IPS DF 4.7 (cell line): Measurements from ENCODE around the gene AOAH.

Source experiments
- DNase-seq: peaks from one replicate; pipeline ENCODE4 v3.0.0-alpha.2; 2013; ENCODE audit warnings: low spot score; ENCODE audit errors: extremely low read depth

Gene AOAH

DNA sequence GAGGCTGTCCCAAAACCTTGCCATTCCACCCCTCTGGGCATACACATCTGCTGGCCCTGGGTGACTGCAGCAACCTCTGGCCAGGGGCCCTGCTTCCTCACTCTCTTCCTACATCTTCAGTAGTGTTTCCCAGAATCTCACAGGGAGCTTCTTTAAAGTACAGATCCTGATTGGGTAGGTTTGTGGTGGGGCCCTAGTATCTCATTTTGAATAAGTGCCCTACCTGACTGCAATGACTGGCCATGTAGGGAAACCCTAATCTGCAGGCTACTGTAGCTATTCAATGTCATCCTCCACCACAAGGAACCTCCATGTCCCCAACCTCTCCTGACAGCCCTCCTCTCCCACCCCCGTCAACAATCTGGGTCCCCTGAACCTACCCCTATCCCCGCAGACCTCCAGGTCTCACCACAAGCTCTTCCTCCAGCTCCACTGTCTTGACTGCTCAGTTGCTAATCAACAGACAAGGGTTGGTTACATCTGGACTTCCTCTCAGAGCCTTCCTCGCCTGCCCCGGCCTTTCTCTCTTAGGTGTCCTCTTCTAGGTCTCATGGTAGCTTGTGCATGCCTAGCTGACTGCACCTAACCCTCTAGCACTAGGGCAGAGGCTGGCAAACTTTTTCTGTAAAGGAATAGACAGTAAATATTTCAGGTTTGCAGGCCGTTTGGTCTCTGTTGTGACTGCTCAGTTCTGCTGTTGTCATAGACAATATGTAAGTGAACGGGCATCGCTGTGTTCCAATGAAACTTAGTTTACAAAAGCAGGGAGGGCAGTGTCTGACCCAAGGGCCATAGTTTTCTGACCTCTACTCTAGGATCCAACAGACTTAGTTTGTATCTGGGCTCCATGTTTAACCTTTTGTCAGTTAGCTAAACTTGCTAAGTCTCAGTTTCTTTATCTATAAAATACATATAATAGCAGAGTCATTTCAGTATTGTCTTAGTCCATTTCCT lies 121.1 kb downstream of the AOAH start:
- DNase-seq: no peak

DNA sequence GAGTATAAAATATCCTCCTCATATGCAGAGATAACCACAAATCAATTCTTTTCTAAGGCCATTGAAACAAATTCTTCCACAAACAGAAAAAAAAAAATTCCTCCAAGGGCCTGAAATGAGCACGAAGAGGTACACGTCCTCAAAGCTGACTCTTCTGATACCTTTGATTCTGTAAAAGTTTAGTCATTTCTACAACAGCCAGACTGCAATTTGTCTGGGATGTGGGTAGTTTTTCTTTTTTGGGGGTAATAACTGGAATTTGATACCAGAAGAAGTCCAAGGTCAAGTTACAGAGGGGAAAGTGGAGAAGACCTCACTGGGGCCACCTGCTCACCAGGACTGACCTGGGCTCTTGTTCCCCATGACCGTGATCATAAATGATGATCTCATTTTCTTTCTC lies 121.8 kb downstream of the AOAH start:
- DNase-seq: no peak

DNA sequence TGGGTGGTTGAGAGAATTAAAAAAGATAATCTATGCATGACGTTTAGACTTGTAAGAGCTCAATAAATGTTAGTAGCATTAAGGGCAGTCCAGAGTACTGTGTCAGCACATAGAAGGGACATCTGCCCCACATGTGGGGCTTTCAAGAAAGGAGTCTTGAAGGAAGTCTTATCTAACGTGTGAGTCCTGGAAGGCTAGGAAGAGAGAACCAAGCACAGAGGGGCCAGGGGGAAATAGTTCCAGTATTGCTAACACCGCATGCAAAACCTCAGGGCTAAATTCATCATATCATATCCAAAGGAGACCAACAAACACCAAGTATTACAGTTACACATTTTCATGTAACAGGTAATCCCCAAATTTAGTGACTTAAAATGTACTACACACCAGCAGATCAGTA lies 122.7 kb downstream of the AOAH start:
- DNase-seq: no peak

DNA sequence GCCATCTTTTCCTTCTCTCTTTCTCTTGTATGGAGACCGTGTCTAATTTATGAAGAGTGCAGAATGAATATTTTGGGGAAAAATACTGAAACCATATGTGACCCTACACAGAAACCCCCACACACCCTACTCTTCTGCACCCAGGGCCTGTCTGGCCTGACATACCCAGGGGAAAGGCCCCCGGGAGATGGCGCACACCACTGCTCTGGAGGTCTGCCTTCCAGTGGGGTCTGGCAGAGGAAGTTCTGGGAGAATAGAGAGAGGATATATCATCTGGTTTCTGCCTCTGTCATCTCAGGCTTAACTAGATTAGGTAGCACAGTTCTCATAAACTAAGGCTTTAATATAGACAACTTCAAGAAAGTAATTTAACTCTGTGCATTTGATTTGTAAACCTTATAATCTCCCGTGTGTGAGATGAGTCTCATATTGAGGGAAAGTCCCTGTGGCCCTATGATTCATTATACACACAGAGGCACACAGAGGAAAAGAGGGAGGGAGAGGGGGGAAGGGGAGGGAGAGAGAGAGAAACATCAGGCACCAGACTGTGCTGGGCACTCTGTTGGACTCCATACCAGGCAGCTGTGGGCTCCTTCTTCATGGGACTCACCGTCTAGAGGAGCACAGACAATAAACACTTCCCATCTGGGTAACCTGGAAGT lies 123.3 kb downstream of the AOAH start:
- no peak for DNase-seq

DNA sequence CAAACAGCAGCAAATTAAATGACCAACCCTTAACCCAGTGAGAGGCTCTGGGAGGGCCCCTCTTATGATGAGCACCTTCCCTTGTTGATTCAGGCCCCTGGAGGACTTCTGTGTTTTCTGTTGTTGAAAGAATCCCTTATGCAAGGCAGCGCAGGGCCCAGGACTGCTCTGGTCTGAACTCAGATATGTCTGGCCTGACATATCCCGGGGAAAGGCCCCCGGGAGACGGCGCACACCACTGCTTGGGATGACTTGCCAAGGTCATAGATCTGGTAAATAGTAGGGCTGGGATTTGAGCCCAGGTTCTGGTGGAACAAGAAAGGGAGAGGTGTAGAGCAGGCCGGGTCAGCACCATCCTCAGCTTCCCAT lies 124.0 kb downstream of the AOAH start:
- no peak for DNase-seq

DNA sequence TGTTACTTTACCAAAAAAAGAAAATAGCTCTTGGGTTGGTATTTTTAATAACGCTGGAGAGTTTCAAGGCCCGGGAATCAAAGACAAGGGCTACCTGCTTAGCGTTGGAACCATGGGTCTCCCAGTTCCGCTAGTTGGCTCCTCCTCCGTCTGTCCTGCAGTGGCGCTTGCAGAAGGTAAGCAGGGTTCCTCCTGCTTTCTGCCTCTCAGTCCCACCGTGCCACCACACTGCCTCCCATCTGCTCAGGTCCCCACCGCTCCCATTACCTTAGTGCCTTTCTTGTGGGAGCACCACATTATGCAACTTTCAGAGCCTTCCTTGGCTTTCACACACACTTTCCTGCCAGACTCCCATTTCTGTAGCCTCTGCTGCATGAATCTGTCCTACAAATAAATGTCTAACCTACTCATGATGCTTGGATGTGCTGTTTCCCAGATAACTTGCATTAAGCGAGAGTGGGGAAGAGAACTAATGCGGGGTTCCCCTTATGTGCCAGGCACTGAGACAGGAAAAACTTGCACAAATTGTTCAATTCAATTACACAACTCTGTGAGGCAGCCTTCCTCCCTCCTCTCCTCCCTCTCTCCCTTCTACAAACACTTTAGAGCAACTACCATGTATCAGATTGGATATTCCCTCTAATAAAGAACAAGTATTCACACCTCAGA lies 124.5 kb downstream of the AOAH start:
- no peak for DNase-seq

DNA sequence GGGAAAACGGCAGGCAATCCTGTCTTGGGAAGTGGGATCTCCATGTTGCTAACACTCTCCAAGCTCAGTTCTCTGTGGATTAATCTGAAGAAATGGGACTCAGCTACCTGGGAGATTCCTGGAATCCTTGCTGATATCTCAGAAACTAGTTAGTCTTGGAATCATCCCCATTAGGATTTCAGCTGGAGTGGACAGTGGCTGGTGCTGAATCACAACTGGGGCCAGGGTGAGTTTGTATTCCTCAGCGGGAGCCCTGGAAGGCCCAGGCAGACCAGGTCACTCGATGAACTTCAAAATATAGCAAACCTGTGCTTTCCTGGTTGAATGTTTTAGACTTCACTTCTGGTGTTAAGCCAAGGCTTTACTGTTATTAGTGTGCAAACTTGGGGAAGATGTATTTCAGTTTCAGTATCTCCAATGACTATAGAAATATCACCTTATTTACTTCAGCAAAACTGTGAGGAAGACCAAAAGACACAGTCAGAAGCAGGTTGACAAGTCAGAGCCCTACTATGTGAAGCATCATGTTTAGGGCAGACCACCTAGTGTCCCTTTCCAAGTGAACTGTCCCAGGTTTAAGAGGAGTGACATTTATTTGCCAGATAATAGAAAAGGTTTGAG lies 126.1 kb downstream of the AOAH start:
- DNase-seq: no peak

DNA sequence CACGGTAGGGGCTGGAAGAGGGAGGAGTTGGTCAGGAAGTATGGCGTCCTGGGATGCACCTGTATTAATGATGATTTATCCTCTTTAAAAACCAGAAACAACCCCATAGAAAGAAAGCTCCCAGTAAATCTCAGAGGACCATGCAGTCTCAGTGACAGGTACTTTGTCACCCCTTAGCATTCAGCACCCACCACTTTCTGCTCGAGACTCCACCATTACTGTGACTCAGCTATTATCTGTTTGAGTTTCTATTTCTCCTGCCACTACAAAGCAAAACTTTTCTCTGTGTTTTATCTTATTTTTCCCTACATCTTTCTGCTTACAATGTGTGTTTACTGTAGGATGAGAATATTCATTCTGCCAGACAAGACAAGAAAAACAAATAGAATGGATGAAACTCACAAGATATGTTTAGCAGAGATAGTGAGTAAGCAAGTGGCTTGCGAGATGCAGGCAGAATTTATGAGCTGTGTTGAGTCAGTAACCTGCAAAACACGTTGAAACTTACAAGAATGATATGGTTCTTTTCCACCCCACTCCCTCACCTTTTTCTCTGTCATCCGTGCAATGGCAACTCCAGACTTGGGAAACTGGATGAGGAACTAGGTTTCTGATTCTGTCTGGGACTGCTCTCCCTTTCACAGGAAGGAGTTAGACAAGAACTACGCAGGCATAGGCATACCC lies 127.1 kb downstream of the AOAH start:
- DNase-seq: no peak

DNA sequence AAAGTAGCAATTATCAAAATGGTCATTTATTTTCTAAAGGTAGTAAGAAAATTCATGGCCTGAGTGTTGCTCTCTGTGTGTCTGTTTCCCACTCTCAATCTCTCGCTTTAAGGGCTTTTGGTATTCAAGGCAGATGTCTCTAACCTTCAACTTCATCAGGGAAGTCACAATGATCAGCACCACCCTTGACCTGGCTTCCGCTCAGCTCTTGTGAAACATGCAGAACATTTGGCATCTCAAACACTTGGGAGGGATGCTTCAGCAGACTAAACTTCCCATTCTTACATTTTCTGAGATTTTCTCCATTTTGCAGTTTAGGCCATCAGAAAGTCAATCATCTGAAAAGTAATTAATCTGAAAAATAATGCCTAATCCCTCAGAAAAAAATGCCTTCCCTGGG lies 129.8 kb downstream of the AOAH start:
- DNase-seq: no peak

DNA sequence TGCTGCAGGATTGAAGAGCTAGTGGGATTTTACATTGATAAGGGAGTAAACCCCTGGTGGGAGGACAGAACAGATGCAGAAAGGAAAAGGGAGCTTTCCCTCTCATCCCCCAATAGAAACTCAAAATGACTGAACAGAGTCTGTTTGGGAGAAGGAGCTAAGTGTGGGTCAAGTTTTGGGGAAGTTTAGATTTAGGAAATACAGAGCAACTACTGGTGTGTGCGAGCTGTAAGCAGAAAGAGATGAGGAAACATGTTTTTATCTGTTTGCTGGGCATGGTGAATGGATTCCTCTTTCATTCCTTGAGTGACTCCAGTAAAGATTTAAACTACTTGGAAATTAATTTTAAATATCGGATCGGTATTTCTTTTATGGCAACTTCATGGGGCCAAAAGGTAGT lies 132.7 kb downstream of the AOAH start:
- DNase-seq: no peak

DNA sequence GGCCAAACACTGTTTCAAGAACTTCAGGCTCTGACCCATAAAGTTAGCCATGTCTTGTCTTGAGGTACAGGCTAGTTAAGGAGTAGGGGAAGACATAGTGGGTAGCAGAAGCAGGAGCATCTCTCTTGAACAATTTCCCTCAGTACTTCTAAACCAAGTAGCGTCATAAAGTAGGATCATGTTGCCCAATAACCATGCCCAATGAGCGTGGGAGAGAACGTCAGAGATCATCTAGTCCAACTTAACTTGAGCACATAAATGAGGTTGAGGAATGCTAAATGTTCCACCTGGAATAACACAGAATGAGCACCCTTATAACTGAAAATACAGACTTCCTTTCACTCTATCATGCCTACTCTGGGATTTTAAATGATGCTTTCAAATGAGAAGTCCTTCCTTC lies 134.9 kb downstream of the AOAH start:
- no peak for DNase-seq

DNA sequence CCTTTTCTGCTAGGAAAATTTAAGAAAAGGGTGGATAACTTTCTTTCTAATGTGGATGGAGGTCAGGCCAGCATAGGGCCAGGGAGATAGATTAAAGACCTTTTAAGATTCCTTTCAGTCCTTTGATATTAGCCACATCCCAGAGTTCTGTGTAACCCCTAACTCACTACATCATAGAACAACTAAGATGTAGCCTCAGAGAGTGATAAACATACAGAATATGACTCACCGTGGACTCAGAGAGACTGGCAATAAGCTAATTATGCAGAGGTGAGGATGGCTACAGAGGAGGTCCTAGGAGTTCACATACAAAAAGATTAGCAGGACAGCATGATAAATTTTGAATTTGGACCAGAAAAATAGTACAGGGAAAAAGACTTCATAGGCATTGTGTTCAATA lies 141.0 kb downstream of the AOAH start:
- no peak for DNase-seq

DNA sequence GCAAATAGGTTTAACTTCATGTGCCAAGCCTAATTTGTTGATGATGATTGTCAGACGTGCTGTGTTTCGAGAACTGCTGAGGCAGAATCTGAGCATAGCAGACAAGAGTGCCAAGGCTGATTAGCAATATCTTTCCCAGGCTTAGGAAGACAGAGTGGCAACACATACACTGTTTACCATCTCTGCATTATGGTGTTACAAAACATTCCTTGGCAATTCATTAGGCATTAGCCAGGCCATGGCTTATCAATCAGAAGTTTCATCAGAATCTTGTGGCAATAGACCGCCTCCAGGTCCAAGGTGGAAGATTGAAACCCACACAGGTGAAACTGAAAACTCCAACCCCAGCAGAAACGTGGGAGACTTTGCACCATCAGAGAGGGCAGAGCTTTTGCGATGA lies 148.5 kb downstream of the AOAH start:
- DNase-seq: no peak

DNA sequence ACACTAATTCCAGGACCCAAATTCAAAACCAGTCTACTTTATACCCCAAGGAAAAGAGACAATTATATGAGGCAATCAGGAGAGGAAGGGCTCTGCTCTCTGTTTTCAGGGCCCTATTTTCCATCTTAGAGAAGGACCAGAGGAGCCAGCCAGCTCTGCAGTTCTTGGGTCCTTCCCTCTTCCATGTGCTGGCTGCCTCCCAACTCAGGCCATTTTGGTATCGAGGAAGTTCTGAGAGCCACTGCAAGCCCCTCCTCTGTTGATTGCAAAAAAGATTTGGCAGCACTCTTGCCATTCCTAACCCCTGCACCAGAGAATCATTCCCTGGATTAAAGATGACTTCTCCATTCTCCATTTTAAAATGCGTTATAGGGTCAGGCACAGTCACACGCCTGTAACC lies 151.2 kb downstream of the AOAH start:
- DNase-seq: no peak

DNA sequence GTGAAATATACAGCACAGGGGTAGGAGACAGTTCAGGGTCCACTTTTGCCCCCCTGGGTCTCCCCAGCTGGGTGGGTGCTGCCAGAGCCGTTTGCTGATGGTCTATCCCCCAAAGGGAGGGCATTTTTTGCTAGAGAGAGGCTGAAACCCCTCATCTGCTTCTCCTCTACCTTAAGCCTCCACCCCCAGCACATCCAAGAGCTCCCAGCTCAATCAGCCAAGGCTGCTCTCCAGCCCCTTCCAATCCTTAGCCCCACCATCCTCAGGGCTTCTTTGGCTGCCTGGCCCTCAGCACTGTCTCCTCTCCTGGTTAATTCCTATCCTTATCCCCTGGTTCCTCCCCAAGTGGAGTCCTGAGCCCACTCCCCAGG lies 153.1 kb downstream of the AOAH start:
- DNase-seq: no peak

DNA sequence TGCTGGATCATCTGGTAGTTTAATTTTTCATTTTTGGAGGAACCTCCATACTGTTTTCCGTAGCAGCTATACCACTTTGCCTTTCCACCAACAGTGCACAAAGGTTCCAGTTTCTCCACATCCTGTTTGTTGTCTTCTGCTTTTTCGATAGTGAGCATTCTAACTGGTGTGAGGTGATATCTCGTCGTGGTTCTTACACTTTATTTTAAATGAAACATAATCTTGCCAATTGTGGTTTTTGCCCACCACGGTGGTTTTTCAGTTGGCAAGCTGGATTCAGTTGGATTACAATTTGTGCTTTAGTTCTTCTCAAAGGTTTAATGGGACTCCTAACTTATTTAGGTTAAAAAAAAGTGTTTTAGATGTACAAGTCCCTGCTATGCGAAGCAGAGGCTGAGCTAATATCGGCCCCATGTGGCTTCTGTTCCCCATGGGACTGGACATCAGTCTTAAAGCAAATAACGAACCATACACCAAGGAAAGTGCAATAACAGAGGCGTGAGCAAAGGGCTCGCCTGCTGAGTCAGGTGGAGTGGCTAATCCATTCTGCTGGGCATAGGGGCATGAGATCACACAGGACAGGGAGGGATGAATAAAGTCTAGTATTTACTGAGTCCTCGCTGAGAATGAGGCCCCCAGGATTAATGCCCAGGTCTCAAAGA lies 153.6 kb downstream of the AOAH start:
- DNase-seq: no peak

DNA sequence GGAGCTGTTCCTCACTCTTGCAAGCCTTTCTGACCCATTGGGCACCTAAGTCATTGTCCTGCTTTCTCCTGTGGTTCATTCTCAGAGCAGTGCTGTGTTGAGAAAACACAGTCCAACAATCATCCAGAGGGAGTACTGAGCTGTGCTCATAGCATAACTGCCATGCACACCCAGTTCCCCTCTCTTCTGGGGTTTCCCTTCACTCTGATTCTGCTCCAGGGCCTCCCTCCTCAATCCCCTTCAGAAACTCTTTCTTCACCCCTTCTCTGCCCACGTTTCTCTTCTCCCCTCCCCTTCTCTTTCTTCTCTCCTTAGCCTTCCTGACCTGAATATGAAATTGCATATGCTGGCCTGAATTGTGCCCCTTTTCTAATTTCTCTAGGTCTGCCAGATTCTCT lies 155.8 kb downstream of the AOAH start:
- DNase-seq: no peak

DNA sequence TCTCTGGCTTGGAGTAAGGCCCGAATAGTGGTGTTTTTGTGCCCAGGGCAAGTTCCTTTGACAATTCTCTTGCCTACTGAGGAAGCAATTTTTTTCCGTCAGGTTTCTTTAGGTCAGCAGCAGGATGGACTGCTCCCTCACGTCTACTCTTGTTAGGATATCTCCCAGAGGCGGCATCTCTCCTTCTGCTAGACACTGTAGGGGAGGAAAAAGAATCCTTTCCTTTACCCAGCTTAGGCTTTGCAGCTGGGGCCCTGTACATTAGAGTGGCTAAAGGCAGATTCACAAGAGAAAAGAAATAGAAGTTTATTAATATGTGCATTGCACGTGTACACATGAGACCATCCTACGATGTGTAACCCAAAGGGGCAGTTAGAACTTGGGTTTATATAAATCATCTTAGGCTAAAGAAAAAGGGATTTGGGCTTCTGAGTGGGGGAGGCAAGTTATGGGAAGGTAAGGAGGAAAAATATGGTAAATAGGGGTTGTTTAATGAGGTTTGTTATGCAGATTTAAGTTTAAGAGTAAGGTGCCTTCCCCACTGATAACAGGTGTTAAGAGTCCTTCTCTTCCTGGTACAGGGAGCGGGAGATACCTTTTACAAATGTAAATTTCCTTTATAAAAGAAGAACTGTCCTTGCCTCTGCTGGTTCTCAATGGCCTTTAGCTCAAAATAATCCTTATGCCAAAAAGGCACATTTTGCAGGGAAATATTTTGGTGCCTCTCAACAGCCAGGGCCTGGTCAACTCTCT lies 156.4 kb downstream of the AOAH start:
- no peak for DNase-seq

DNA sequence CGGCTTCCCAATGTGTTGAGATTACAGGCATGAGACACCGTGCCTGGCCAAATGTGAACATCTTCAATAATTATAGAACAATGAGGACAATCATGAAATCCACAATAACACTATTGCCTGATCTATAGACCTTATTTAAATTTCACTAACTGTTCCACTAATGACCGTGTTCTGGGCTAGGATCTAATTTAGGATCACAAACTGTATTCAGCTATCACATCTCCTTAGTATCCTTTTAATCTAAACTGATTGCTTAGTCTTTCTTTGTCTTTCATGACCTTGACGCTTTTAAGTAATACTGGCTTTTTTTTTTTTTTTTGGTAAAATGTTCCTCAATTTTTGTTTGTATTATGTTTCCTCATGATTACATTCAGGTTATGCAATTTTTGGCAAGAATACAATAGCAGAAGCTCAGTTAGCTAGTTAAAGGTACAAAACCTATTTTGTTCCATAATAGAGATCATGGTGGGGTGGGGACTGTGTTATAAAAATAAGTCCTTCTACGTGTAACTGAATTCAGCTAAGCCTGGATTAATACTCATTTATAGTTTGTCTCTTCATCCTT lies 158.4 kb downstream of the AOAH start:
- DNase-seq: no peak

DNA sequence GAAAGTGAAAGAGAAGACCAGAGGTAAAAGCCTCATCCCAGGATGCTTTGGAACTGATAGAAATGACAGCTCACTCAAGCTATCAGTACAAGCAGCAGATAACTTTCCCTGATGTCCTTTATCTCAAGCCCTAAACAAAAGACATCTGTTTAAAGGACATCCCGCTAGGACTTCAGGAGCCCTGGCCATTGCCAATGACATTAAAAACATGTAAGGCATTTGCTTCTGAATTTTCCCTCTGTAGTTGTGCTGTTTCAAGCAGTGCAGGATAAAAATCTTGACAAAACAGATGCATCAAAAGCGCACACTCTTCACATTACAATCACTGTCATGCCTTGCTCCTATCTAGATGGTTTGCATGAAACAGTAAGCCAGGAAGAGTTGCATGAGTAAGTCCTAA lies 159.8 kb downstream of the AOAH start:
- no peak for DNase-seq
